GM23338 (cell line): Measurements from ENCODE around the gene MRPL22. TPM values are rescaled to one million over a fixed set of nuclear protein-coding genes. Genes with fewer than 3 reads are reported as not detected.

Experiments used
- ATAC-seq: fragments of 200-7000 bp; cut with Tn5 transposase; 3 replicates; pipeline ENCODE4 v1.9.1; 2020
- DNase-seq: peaks from one replicate; pipeline ENCODE4 v3.0.0-alpha.2; 2015; ENCODE audit warnings: low spot score
- H2AFZ ChIP-seq: fragments of 200-600 bp; sonication (generic); 2 replicates; pipeline ENCODE4 v1.8.0; 2016; ENCODE audit warnings: antibody characterized with exemption, mild to moderate bottlenecking, moderate library complexity
- H3F3A ChIP-seq: fragments of 200-600 bp; sonication (generic); replicated peaks from 2 replicates; pipeline ENCODE4 v1.8.0; 2017; ENCODE audit warnings: antibody characterized with exemption, mixed run types, low read depth
- H3K27ac ChIP-seq: fragments of 200-600 bp; sonication (generic); 2 replicates; pipeline ENCODE4 v1.6.1; 2016; ENCODE audit warnings: low read depth
- H3K27me3 ChIP-seq: fragments of 200-600 bp; sonication (generic); 2 replicates; pipeline ENCODE4 v1.8.0; 2016; ENCODE audit warnings: mild to moderate bottlenecking, mixed run types, moderate library complexity; ENCODE audit not compliant: insufficient read depth
- H3K36me3 ChIP-seq: fragments of 200-600 bp; sonication (generic); 2 replicates; pipeline ENCODE4 v1.8.0; 2016; ENCODE audit warnings: mild to moderate bottlenecking; ENCODE audit not compliant: insufficient read depth
- H3K4me1 ChIP-seq: fragments of 200-600 bp; sonication (generic); 2 replicates; pipeline ENCODE4 v1.8.0; 2016; ENCODE audit warnings: mild to moderate bottlenecking, moderate library complexity; ENCODE audit not compliant: insufficient read depth
- H3K4me2 ChIP-seq: fragments of 200-600 bp; sonication (generic); 2 replicates; pipeline ENCODE4 v1.7.1; 2017; ENCODE audit warnings: mixed run types
- H3K4me3 ChIP-seq: fragments of 200-600 bp; sonication (generic); 2 replicates; pipeline ENCODE4 v1.6.1; 2016; ENCODE audit warnings: mixed run types
- H3K79me2 ChIP-seq: fragments of 200-600 bp; sonication (generic); replicated peaks from 2 replicates; pipeline ENCODE4 v1.8.0; 2017; ENCODE audit warnings: mild to moderate bottlenecking; ENCODE audit not compliant: insufficient read depth
- H3K9me2 ChIP-seq: fragments of 200-600 bp; sonication (generic); 2 replicates; pipeline ENCODE4 v1.8.0; 2017; ENCODE audit not compliant: insufficient read depth
- H4K20me1 ChIP-seq: fragments of 200-600 bp; sonication (generic); replicated peaks from 2 replicates; pipeline ENCODE4 v1.8.0; 2017; ENCODE audit warnings: mild to moderate bottlenecking; ENCODE audit not compliant: insufficient read depth
- H3K27ac Mint-ChIP-seq: 2 replicates; pipeline ENCODE4 v1.8.0; 2020; ENCODE audit warnings: inconsistent platforms, mild to moderate bottlenecking, moderate library complexity, mixed read lengths
- H3K27me3 Mint-ChIP-seq: 3 replicates; pipeline ENCODE4 v1.8.0; 2022; ENCODE audit warnings: low read depth, mild to moderate bottlenecking, moderate library complexity, mixed read lengths, inconsistent platforms; ENCODE audit not compliant: insufficient read depth, poor library complexity
- H3K36me3 Mint-ChIP-seq: 3 replicates; pipeline ENCODE4 v1.8.0; 2021; ENCODE audit warnings: low read depth, mild to moderate bottlenecking, inconsistent platforms, moderate library complexity, mixed read lengths
- H3K4me1 Mint-ChIP-seq: 3 replicates; pipeline ENCODE4 v1.8.0; 2020; ENCODE audit warnings: mild to moderate bottlenecking, inconsistent platforms, mixed read lengths
- H3K4me3 Mint-ChIP-seq: 3 replicates; pipeline ENCODE4 v1.8.0; 2021; ENCODE audit warnings: moderate library complexity, mild to moderate bottlenecking, inconsistent platforms, mixed read lengths
- H3K9me3 Mint-ChIP-seq: 3 replicates; pipeline ENCODE4 v1.8.0; 2020; ENCODE audit warnings: moderate library complexity, mild to moderate bottlenecking, inconsistent platforms, mixed read lengths
- CREB1 ChIP-seq: fragments of 250-450 bp; sonication (Bioruptor Pico); IDR thresholded peaks from 2 replicates; pipeline ENCODE4 v1.5.0; 2020; ENCODE audit warnings: low read depth, mild to moderate bottlenecking, moderate library complexity
- EZH2 ChIP-seq: fragments of 200-600 bp; sonication (generic); IDR thresholded peaks from one replicate; pipeline ENCODE4 v1.8.0; 2017; ENCODE audit warnings: antibody characterized with exemption, mild to moderate bottlenecking, low read depth; ENCODE audit not compliant: unreplicated experiment
- EZH2phosphoT487 ChIP-seq: fragments of 200-600 bp; sonication (generic); IDR thresholded peaks from one replicate; pipeline ENCODE4 v1.8.1; 2018; ENCODE audit warnings: antibody characterized with exemption; ENCODE audit not compliant: unreplicated experiment
- JUNB ChIP-seq: IDR thresholded peaks from one replicate; pipeline ENCODE4 v1.6.1; 2016; ENCODE audit warnings: antibody characterized with exemption; ENCODE audit not compliant: unreplicated experiment
- NANOG ChIP-seq: IDR thresholded peaks from 2 replicates; pipeline ENCODE4 v1.6.1; 2016; ENCODE audit warnings: antibody characterized with exemption, borderline replicate concordance
- POLR2AphosphoS5 ChIP-seq: IDR thresholded peaks from 2 replicates; pipeline ENCODE4 v1.6.1; 2016; ENCODE audit warnings: antibody characterized with exemption, low read depth
- STAT1 ChIP-seq: IDR thresholded peaks from one replicate; pipeline ENCODE4 v1.6.1; 2016; ENCODE audit warnings: antibody characterized with exemption; ENCODE audit not compliant: unreplicated experiment
- ZNF114 ChIP-seq: fragments of 250-450 bp; sonication (Bioruptor Pico); IDR thresholded peaks from 2 replicates; pipeline ENCODE4 v1.5.0; 2020; ENCODE audit warnings: mild to moderate bottlenecking, moderate library complexity
- ZNF331 ChIP-seq: fragments of 250-450 bp; sonication (Bioruptor Pico); IDR thresholded peaks from 2 replicates; pipeline ENCODE4 v1.5.0; 2020; ENCODE audit warnings: low read depth, mild to moderate bottlenecking, moderate library complexity
- polyA plus RNA-seq: library from polyadenylated mRNA; unstranded; fragments of >200 nt; fragmentation: Nextera tagmentation; extraction: Ambion mirVana; gene quantifications from 2 replicates; pipeline ENCODE4 v1.2.1, GENCODE V29; 2016
- total RNA-seq: library from RNA; depleted of rRNA; stranded (reverse); fragments of >200 nt; shearing (Covaris generic); gene quantifications from 2 replicates; pipeline ENCODE4 v1.2.3, GENCODE V29; 2014
- TF ChIP-seq, protein P1 (sequence below): IDR thresholded peaks from 2 replicates; pipeline ENCODE4 v1.6.1; 2016; ENCODE audit warnings: antibody characterized with exemption
- TF ChIP-seq, protein P2 (sequence below): IDR thresholded peaks from one replicate; pipeline ENCODE4 v1.6.1; 2018; ENCODE audit warnings: antibody characterized with exemption; ENCODE audit not compliant: unreplicated experiment
- TF ChIP-seq, protein P3 (sequence below): fragments of 250-450 bp; sonication (Bioruptor Pico); IDR thresholded peaks from 2 replicates; pipeline ENCODE4 v1.5.0; 2020; ENCODE audit warnings: mild to moderate bottlenecking, moderate library complexity

The MRPL22 gene
- total and polyA plus RNA-seq, 2 experiments from 2014 or later, result 32.1 to 256 TPM

GRCh38 chr5:154916874-154917273 lies 24.0 kb upstream of the MRPL22 start:
- Histone ChIP-seq H3K4me3 (no peak overlapping the region), H4K20me1 (peaks cover 3% of the 10 kb centered on the region; the same call in 1 of the 2 replicates), H3K36me3 (peaks cover 68% of the 10 kb centered on the region), H3K9me2 (no peaks in the 10 kb centered on the region), H3K4me2 (no peak overlapping the region), H3K4me1 (no peaks in the 10 kb centered on the region), H3K27ac (no peak overlapping the region), H3K27me3 (no peaks in the 10 kb centered on the region), H3F3A (no peaks in the 10 kb centered on the region), H2AFZ (no peak overlapping the region), H3K79me2 (no peaks in the 10 kb centered on the region)
- no peak overlapping the region for H3K27ac Mint-ChIP-seq
- H3K4me3 Mint-ChIP-seq, result no peak overlapping the region
- no peak for TF ChIP-seq EZH2
- peak; percentile 30 for TF ChIP-seq EZH2phosphoT487
- TF ChIP-seq, protein P1, sequence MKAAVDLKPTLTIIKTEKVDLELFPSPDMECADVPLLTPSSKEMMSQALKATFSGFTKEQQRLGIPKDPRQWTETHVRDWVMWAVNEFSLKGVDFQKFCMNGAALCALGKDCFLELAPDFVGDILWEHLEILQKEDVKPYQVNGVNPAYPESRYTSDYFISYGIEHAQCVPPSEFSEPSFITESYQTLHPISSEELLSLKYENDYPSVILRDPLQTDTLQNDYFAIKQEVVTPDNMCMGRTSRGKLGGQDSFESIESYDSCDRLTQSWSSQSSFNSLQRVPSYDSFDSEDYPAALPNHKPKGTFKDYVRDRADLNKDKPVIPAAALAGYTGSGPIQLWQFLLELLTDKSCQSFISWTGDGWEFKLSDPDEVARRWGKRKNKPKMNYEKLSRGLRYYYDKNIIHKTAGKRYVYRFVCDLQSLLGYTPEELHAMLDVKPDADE, result no peak
- no peak for TF ChIP-seq POLR2AphosphoS5
- TF ChIP-seq NANOG, result no peak
- TF ChIP-seq ZNF331 (CRISPR knock-in tag), result no peak
- TF ChIP-seq ZNF114 (CRISPR knock-in tag), result no peak
- TF ChIP-seq JUNB, result no peak
- no peak for DNase-seq
- no peaks in the 10 kb centered on the region for H3K4me1 Mint-ChIP-seq
- H3K27me3 Mint-ChIP-seq, result no peaks in the 10 kb centered on the region
- ATAC-seq, result no peak
- no peaks in the 10 kb centered on the region for H3K9me3 Mint-ChIP-seq
- peaks cover 57% of the 10 kb centered on the region for H3K36me3 Mint-ChIP-seq

GRCh38 chr5:154917757-154918156 lies 23.1 kb upstream of the MRPL22 start:
- H2AFZ ChIP-seq, result no peak overlapping the region
- H3K4me1 ChIP-seq, result no peaks in the 10 kb centered on the region
- H3K9me2 ChIP-seq, result no peaks in the 10 kb centered on the region
- no peaks in the 10 kb centered on the region for H3F3A ChIP-seq
- no peak overlapping the region for H3K27ac ChIP-seq
- no peak overlapping the region for H3K4me3 Mint-ChIP-seq
- H3K4me2 ChIP-seq, result no peak overlapping the region
- H3K4me1 Mint-ChIP-seq, result no peaks in the 10 kb centered on the region
- no peaks in the 10 kb centered on the region for H3K27me3 ChIP-seq
- H3K4me3 ChIP-seq, result no peak overlapping the region
- DNase-seq (no peak), ATAC-seq (no peak)
- H3K9me3 Mint-ChIP-seq, result no peaks in the 10 kb centered on the region
- no peaks in the 10 kb centered on the region for H4K20me1 ChIP-seq
- H3K36me3 ChIP-seq, result peaks cover 59% of the 10 kb centered on the region
- H3K36me3 Mint-ChIP-seq, result peaks cover 51% of the 10 kb centered on the region
- no peaks in the 10 kb centered on the region for H3K27me3 Mint-ChIP-seq
- no peaks in the 10 kb centered on the region for H3K79me2 ChIP-seq
- H3K27ac Mint-ChIP-seq, result no peak overlapping the region
- no peak for TF ChIP-seq JUNB
- TF ChIP-seq EZH2phosphoT487, result no peak
- TF ChIP-seq, protein P2, sequence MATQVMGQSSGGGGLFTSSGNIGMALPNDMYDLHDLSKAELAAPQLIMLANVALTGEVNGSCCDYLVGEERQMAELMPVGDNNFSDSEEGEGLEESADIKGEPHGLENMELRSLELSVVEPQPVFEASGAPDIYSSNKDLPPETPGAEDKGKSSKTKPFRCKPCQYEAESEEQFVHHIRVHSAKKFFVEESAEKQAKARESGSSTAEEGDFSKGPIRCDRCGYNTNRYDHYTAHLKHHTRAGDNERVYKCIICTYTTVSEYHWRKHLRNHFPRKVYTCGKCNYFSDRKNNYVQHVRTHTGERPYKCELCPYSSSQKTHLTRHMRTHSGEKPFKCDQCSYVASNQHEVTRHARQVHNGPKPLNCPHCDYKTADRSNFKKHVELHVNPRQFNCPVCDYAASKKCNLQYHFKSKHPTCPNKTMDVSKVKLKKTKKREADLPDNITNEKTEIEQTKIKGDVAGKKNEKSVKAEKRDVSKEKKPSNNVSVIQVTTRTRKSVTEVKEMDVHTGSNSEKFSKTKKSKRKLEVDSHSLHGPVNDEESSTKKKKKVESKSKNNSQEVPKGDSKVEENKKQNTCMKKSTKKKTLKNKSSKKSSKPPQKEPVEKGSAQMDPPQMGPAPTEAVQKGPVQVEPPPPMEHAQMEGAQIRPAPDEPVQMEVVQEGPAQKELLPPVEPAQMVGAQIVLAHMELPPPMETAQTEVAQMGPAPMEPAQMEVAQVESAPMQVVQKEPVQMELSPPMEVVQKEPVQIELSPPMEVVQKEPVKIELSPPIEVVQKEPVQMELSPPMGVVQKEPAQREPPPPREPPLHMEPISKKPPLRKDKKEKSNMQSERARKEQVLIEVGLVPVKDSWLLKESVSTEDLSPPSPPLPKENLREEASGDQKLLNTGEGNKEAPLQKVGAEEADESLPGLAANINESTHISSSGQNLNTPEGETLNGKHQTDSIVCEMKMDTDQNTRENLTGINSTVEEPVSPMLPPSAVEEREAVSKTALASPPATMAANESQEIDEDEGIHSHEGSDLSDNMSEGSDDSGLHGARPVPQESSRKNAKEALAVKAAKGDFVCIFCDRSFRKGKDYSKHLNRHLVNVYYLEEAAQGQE, result no peak
- TF ChIP-seq POLR2AphosphoS5, result no peak
- TF ChIP-seq STAT1, result no peak
- TF ChIP-seq CREB1 (CRISPR knock-in tag), result no peak
- TF ChIP-seq ZNF114 (CRISPR knock-in tag), result no peak
- TF ChIP-seq, protein P3, sequence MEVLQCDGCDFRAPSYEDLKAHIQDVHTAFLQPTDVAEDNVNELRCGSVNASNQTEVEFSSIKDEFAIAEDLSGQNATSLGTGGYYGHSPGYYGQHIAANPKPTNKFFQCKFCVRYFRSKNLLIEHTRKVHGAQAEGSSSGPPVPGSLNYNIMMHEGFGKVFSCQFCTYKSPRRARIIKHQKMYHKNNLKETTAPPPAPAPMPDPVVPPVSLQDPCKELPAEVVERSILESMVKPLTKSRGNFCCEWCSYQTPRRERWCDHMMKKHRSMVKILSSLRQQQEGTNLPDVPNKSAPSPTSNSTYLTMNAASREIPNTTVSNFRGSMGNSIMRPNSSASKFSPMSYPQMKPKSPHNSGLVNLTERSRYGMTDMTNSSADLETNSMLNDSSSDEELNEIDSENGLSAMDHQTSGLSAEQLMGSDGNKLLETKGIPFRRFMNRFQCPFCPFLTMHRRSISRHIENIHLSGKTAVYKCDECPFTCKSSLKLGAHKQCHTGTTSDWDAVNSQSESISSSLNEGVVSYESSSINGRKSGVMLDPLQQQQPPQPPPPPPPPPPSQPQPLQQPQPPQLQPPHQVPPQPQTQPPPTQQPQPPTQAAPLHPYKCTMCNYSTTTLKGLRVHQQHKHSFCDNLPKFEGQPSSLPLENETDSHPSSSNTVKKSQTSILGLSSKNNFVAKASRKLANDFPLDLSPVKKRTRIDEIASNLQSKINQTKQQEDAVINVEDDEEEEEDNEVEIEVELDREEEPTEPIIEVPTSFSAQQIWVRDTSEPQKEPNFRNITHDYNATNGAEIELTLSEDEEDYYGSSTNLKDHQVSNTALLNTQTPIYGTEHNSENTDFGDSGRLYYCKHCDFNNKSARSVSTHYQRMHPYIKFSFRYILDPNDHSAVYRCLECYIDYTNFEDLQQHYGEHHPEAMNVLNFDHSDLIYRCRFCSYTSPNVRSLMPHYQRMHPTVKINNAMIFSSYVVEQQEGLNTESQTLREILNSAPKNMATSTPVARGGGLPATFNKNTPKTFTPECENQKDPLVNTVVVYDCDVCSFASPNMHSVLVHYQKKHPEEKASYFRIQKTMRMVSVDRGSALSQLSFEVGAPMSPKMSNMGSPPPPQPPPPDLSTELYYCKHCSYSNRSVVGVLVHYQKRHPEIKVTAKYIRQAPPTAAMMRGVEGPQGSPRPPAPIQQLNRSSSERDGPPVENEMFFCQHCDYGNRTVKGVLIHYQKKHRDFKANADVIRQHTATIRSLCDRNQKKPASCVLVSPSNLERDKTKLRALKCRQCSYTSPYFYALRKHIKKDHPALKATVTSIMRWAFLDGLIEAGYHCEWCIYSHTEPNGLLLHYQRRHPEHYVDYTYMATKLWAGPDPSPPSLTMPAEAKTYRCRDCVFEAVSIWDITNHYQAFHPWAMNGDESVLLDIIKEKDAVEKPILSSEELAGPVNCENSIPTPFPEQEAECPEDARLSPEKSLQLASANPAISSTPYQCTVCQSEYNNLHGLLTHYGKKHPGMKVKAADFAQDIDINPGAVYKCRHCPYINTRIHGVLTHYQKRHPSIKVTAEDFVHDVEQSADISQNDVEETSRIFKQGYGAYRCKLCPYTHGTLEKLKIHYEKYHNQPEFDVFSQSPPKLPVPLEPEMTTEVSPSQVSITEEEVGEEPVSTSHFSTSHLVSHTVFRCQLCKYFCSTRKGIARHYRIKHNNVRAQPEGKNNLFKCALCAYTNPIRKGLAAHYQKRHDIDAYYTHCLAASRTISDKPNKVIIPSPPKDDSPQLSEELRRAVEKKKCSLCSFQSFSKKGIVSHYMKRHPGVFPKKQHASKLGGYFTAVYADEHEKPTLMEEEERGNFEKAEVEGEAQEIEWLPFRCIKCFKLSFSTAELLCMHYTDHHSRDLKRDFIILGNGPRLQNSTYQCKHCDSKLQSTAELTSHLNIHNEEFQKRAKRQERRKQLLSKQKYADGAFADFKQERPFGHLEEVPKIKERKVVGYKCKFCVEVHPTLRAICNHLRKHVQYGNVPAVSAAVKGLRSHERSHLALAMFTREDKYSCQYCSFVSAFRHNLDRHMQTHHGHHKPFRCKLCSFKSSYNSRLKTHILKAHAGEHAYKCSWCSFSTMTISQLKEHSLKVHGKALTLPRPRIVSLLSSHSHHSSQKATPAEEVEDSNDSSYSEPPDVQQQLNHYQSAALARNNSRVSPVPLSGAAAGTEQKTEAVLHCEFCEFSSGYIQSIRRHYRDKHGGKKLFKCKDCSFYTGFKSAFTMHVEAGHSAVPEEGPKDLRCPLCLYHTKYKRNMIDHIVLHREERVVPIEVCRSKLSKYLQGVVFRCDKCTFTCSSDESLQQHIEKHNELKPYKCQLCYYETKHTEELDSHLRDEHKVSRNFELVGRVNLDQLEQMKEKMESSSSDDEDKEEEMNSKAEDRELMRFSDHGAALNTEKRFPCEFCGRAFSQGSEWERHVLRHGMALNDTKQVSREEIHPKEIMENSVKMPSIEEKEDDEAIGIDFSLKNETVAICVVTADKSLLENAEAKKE (CRISPR knock-in tag), result no peak
